ENCODE results near the gene TMEM125.

DNA sequence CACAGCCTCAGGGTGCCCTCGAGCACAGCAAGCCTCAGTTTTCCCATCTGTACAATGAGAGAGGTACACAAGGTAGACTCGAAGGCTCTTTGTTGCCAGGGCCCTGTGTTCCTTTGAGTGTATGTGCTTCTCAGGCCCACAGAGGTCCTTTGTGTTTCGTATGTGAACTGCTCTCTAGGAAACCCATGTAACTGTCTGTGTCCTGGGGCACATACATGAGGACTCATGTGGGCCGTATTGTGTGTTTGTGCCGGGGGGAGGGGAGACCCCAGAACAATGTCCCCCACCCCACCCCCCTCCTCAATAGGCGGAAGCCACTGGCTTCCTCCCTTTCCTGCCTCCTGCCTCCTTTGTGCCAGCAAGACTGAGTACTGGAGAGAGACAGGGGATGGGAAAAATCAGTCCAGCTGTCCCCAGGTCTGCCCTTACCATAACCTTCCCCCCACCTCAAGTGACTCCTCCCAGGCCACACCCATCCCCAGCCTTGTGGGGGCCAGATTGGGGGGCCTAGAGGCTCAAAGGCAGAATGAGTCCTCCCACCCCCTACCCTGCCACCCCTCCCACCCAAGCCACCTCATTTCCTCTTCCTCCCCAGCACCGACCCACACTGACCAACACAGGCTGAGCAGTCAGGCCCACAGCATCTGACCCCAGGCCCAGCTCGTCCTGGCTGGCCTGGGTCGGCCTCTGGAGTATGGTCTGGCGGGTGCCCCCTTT is 30.8 kb downstream of the TMEM125 start, which contains the start of gene TIE1:
- TF ChIP-seq EZH2 (IDR thresholded peaks at IDR 0.05), result no peak
- no peak for TF ChIP-seq POLR2AphosphoS5 (IDR thresholded peaks at IDR 0.05; ENCODE audit: borderline replicate concordance, low read depth, low read length)
- no peak for TF ChIP-seq FOXP2 (optimal IDR thresholded peaks at IDR 0.05; ENCODE audit: control extremely low read depth, extremely low read length, insufficient read depth)

All from SK-N-MC (cell line).